NCI-H524 treated with DMSO at 0.1 percent for 48 hours (cell line): ENCODE measurements around the gene ITIH5.

Experiments
- DNase-seq: peaks from one replicate; lab custom pipeline; 2025; lab: John Stamatoyannopoulos, UW

ITIH5 gene

GRCh38 chr10:7547206-7547605, 119.6 kb downstream of the ITIH5 start:
- DNase-seq, result no peak

- no peak for DNase-seq
These were observed 120.3 kb downstream of the ITIH5 start for GRCh38 chr10:7546385-7546967.

GRCh38 chr10:7545792-7546191, 121.0 kb downstream of the ITIH5 start:
- no peak for DNase-seq

GRCh38 chr10:7545261-7545660, 121.5 kb downstream of the ITIH5 start:
- no peak for DNase-seq

- no peak for DNase-seq
These were observed 122.6 kb downstream of the ITIH5 start for GRCh38 chr10:7544203-7544602.

- DNase-seq, result no peak
These were observed 124.4 kb downstream of the ITIH5 start for GRCh38 chr10:7542189-7542914.

GRCh38 chr10:7541137-7542087, 125.4 kb downstream of the ITIH5 start:
- no peak for DNase-seq

- DNase-seq, result no peak
These were observed 127.7 kb downstream of the ITIH5 start for GRCh38 chr10:7538970-7539654.

GRCh38 chr10:7537126-7537525, 129.6 kb downstream of the ITIH5 start:
- DNase-seq, result no peak

- DNase-seq, result no peak
These were observed 132.3 kb downstream of the ITIH5 start for GRCh38 chr10:7534480-7534852.

- no peak for DNase-seq
These were observed 132.9 kb downstream of the ITIH5 start for GRCh38 chr10:7533657-7534479.

GRCh38 chr10:7532723-7533498, 133.9 kb downstream of the ITIH5 start:
- no peak for DNase-seq

- DNase-seq, result no peak
These were observed 137.1 kb downstream of the ITIH5 start for GRCh38 chr10:7529638-7530037.

- no peak for DNase-seq
These were observed 139.3 kb downstream of the ITIH5 start for GRCh38 chr10:7527468-7527867.

- no peak for DNase-seq
These were observed 140.8 kb downstream of the ITIH5 start for GRCh38 chr10:7526017-7526400.

GRCh38 chr10:7525314-7526016, 141.3 kb downstream of the ITIH5 start:
- no peak for DNase-seq

GRCh38 chr10:7523656-7524055, 143.1 kb downstream of the ITIH5 start:
- DNase-seq, result no peak

- DNase-seq, result peak; percentile 21
These were observed 146.0 kb downstream of the ITIH5 start for GRCh38 chr10:7520507-7521485.

GRCh38 chr10:7519351-7519750, 147.4 kb downstream of the ITIH5 start:
- no peak for DNase-seq
